PC-9 (cell line): ENCODE data around the gene CYP20A1. TPM values are rescaled to one million over a fixed set of nuclear protein-coding genes. Genes with fewer than 3 reads are reported as not detected.
"Not testable (repeated sequence)": the region's sequence is repeated elsewhere in the genome, so short reads cannot be mapped to it uniquely, and the experiment has no call there.

Experiments
- BruUV-seq: library from RNA; stranded (reverse); fragments of 400-500 nt; replicated peaks from 2 replicates; lab custom pipeline; 2021; lab: Mats Ljungman, UMichigan
- CTCF ChIA-PET: fragments of 300-600 bp; sonication (Branson Sonifier 250); formaldehyde crosslinking; loops from one replicate; lab custom pipeline; 2022; ENCODE audit warnings: antibody characterized with exemption; lab: Charles Lee
- POLR2A ChIA-PET: fragments of 300-600 bp; sonication (Branson Sonifier 250); formaldehyde crosslinking; loops from one replicate; lab custom pipeline; 2022; ENCODE audit warnings: antibody characterized with exemption; ENCODE audit not compliant: unreplicated experiment; lab: Charles Lee
- DNase-seq, 2 experiments: peaks; one replicate each; pipeline versions ENCODE4 v3.0.0 to v3.0.0-alpha.2; 2015 to 2022; ENCODE audit warnings: mixed read lengths in 1 of 2
- H2AFZ ChIP-seq: fragments of 200-600 bp; sonication (generic); 2 replicates; pipeline ENCODE4 v1.8.1; 2017; ENCODE audit warnings: antibody characterized with exemption
- H3F3A ChIP-seq: fragments of 200-600 bp; sonication (generic); 2 replicates; pipeline ENCODE4 v1.8.1; 2017; ENCODE audit warnings: antibody characterized with exemption, mild to moderate bottlenecking, low read depth; ENCODE audit not compliant: insufficient read depth
- H3K27ac ChIP-seq: fragments of 200-600 bp; sonication (generic); 2 replicates; pipeline ENCODE4 v1.6.1; 2016; ENCODE audit warnings: mixed run types
- H3K27me3 ChIP-seq: fragments of 200-600 bp; sonication (generic); 2 replicates; pipeline ENCODE4 v1.6.1; 2016; ENCODE audit warnings: low read depth, mixed run types; ENCODE audit not compliant: insufficient read depth
- H3K36me3 ChIP-seq: fragments of 200-600 bp; sonication (generic); 2 replicates; pipeline ENCODE4 v1.6.1; 2016; ENCODE audit warnings: low read depth, mixed run types
- H3K4me1 ChIP-seq: fragments of 200-600 bp; sonication (generic); replicated peaks from 2 replicates; pipeline ENCODE4 v1.6.1; 2016; ENCODE audit warnings: mixed run types; ENCODE audit not compliant: insufficient read depth
- H3K4me2 ChIP-seq: fragments of 200-600 bp; sonication (generic); 2 replicates; pipeline ENCODE4 v1.6.1; 2017; ENCODE audit warnings: mixed run types
- H3K4me3 ChIP-seq: fragments of 200-600 bp; sonication (generic); 2 replicates; pipeline ENCODE4 v1.6.1; 2016; ENCODE audit warnings: mixed run types
- H3K79me2 ChIP-seq: fragments of 200-600 bp; sonication (generic); 2 replicates; pipeline ENCODE4 v1.6.1; 2017; ENCODE audit warnings: low read depth, mixed run types
- H3K9me2 ChIP-seq: fragments of 200-600 bp; sonication (generic); 2 replicates; pipeline ENCODE4 v1.8.1; 2017; ENCODE audit warnings: mild to moderate bottlenecking; ENCODE audit not compliant: insufficient read depth
- H3K9me3 ChIP-seq: fragments of 200-600 bp; sonication (generic); 2 replicates; pipeline ENCODE4 v1.8.1; 2016; ENCODE audit warnings: low read depth; ENCODE audit not compliant: insufficient read depth
- H4K20me1 ChIP-seq: fragments of 200-600 bp; sonication (generic); 2 replicates; pipeline ENCODE4 v1.8.1; 2017; ENCODE audit not compliant: insufficient read depth
- EZH2 ChIP-seq: fragments of 200-600 bp; sonication (generic); IDR thresholded peaks from 2 replicates; pipeline ENCODE4 v1.8.0; 2017; ENCODE audit warnings: antibody characterized with exemption, low read depth
- intact Hi-C: fragments of 100-400 bp; cut with micrococcal nuclease; formaldehyde crosslinking; loops from one replicate; pipeline ENCODE4 v1.10.0; 2022; ENCODE audit not compliant: unreplicated experiment
- total RNA-seq: library from RNA; stranded (reverse); gene quantifications from 2 replicates; pipeline ENCODE4 v1.2.3, GENCODE V29; 2021
- TF ChIP-seq, protein P1 (sequence below): fragments of 200-600 bp; sonication (generic); conservative IDR thresholded peaks from 2 replicates; pipeline ENCODE4 v1.6.1; 2017; ENCODE audit warnings: mixed run types, antibody characterized with exemption, mild to moderate bottlenecking, moderate library complexity

Gene CYP20A1
- total RNA-seq, 1 experiment from 2014 or later: 6.9 TPM

DNA sequence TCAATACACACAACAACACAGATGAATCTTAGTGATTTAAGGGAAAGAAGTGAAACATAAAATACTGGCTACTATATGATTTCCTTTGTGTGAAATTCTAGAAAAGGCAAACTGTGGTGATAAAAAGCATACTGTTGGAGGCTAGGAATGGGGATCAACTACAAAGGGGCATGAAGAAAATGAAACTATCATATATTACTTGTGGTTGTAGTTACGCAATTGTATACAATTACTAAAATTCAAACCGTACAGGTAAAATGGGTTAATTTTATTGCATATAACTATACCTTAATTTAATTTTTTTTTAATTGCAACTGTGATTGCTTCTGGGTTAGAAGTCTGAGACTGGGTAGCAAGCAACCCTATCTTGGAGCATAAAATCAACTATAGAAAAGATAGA lies 47.7 kb downstream of the CYP20A1 start:
- Histone ChIP-seq H3K4me3 (no peak overlapping the region), H3K9me2 (no peaks in the 10 kb centered on the region), H3K4me2 (no peak overlapping the region), H3K9me3 (no peaks in the 10 kb centered on the region), H3F3A (no peaks in the 10 kb centered on the region), H3K4me1 (no peaks in the 10 kb centered on the region), H3K79me2 (no peaks in the 10 kb centered on the region), H3K36me3 (no peaks in the 10 kb centered on the region), H2AFZ (no peak overlapping the region), H3K27me3 (no peaks in the 10 kb centered on the region), H4K20me1 (no peaks in the 10 kb centered on the region), H3K27ac (no peak overlapping the region)
- BruUV-seq: no TSS peak
- no peak for DNase-seq
- ChIA-PET CTCF (no interaction called here), POLR2A (no interaction called here)
- TF ChIP-seq, protein P1, sequence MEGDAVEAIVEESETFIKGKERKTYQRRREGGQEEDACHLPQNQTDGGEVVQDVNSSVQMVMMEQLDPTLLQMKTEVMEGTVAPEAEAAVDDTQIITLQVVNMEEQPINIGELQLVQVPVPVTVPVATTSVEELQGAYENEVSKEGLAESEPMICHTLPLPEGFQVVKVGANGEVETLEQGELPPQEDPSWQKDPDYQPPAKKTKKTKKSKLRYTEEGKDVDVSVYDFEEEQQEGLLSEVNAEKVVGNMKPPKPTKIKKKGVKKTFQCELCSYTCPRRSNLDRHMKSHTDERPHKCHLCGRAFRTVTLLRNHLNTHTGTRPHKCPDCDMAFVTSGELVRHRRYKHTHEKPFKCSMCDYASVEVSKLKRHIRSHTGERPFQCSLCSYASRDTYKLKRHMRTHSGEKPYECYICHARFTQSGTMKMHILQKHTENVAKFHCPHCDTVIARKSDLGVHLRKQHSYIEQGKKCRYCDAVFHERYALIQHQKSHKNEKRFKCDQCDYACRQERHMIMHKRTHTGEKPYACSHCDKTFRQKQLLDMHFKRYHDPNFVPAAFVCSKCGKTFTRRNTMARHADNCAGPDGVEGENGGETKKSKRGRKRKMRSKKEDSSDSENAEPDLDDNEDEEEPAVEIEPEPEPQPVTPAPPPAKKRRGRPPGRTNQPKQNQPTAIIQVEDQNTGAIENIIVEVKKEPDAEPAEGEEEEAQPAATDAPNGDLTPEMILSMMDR: no peak
- TF ChIP-seq EZH2: no peak
- intact Hi-C loops: no loop called here

GRCh38 chr2:203301667-203302066 lies 62.8 kb downstream of the CYP20A1 start:
- Histone ChIP-seq H3K4me3 (no peak overlapping the region), H3K4me1 (no peaks in the 10 kb centered on the region), H3K4me2 (no peak overlapping the region), H3K27me3 (no peaks in the 10 kb centered on the region), H2AFZ (no peak overlapping the region), H3K36me3 (no peaks in the 10 kb centered on the region), H3K9me3 (no peaks in the 10 kb centered on the region), H3K9me2 (no peaks in the 10 kb centered on the region), H3F3A (no peaks in the 10 kb centered on the region), H3K79me2 (no peaks in the 10 kb centered on the region), H3K27ac (no peak overlapping the region), H4K20me1 (no peaks in the 10 kb centered on the region)
- intact Hi-C loops: no loop called here
- ChIA-PET POLR2A (no interaction called here), CTCF (no interaction called here)
- TF ChIP-seq EZH2: no peak
- TF ChIP-seq, protein P1: no peak
- no peak for DNase-seq
- no TSS peak for BruUV-seq

- H3K27me3 ChIP-seq, H3K4me3 ChIP-seq, H3K4me2 ChIP-seq, H3K4me1 ChIP-seq, H3K36me3 ChIP-seq, H2AFZ ChIP-seq, CTCF ChIA-PET, H4K20me1 ChIP-seq, BruUV-seq, POLR2A ChIA-PET, H3F3A ChIP-seq, H3K9me3 ChIP-seq, H3K9me2 ChIP-seq, H3K79me2 ChIP-seq, H3K27ac ChIP-seq, intact Hi-C loops, DNase-seq: not testable (repeated sequence)
Observed at GRCh38 chr2:203302586-203302985, 63.8 kb downstream of the CYP20A1 start.

GRCh38 chr2:203310688-203311436 lies 72.0 kb downstream of the CYP20A1 start:
- Histone ChIP-seq H2AFZ (no peak overlapping the region), H3K9me2 (no peaks in the 10 kb centered on the region), H3K27me3 (no peaks in the 10 kb centered on the region), H3K27ac (no peak overlapping the region), H3K36me3 (no peaks in the 10 kb centered on the region), H3K4me2 (no peak overlapping the region), H4K20me1 (no peaks in the 10 kb centered on the region), H3F3A (no peaks in the 10 kb centered on the region), H3K4me3 (no peak overlapping the region), H3K4me1 (no peaks in the 10 kb centered on the region), H3K79me2 (no peaks in the 10 kb centered on the region), H3K9me3 (no peaks in the 10 kb centered on the region)
- intact Hi-C loops: no loop called here
- DNase-seq: no peak
- ChIA-PET POLR2A (no interaction called here), CTCF (no interaction called here)
- BruUV-seq: no TSS peak
- TF ChIP-seq, protein P1: no peak
